Peyer's patch (tissue), 4 donors: Measurements from ENCODE around the gene ACTMAP.

Experiments used
- CTCF ChIP-seq, 6 experiments: fragments of 450-650 bp in 4 of 6; fragments of 200-600 bp in 2 of 6; sonication (generic) in 1 of 6; IDR thresholded peaks; one replicate each; pipeline ENCODE4 v1.5.1; 2017 to 2019; ENCODE audit warnings: antibody characterized with exemption in 6 of 6, mild to moderate bottlenecking in 3 of 6, moderate library complexity in 1 of 6
- POLR2A ChIP-seq, 2 donors: fragments of 450-650 bp; IDR thresholded peaks; one replicate each; pipeline ENCODE4 v1.5.1; 2017; ENCODE audit warnings: antibody characterized with exemption in 2 of 2, mild to moderate bottlenecking in 2 of 2, moderate library complexity in 2 of 2

- TF ChIP-seq POLR2A (IDR thresholded peaks at IDR 0.05) (peak; percentile 85 to 96), CTCF (IDR thresholded peaks at IDR 0.05) (no peak)
These were observed 729 bp upstream of the ACTMAP start, which contains the start of gene SNRPA for GRCh38 chr19:40750874-40751537.
